Peyer's patch (tissue), 4 donors: Measurements from ENCODE around the gene RAB31. TPM values are rescaled to one million over a fixed set of nuclear protein-coding genes. Genes with fewer than 3 reads are reported as not detected.
A peak's percentile ranks its signal among the peaks of the same experiment; 100 is the strongest.

Source experiments
- DNase-seq, 3 donors: peaks; one replicate each; pipeline ENCODE4 v3.0.0-alpha.2; 2017 to 2019
- H3K27ac ChIP-seq, 4 donors: fragments of 200-600 bp; sonication (generic); one replicate each; pipeline ENCODE4 v1.5.1; 2016 to 2019
- H3K27me3 ChIP-seq, 2 donors: fragments of 200-600 bp; sonication (generic); one replicate each; pipeline ENCODE4 v1.5.1; 2019
- H3K36me3 ChIP-seq, 3 donors: fragments of 200-600 bp; sonication (generic); one replicate each; pipeline ENCODE4 v1.5.1; 2016 to 2019
- H3K4me1 ChIP-seq, 4 donors: fragments of 200-600 bp; sonication (generic); one replicate each; pipeline ENCODE4 v1.5.1; 2016 to 2019
- H3K4me3 ChIP-seq, 4 donors: fragments of 200-600 bp; sonication (generic); 1 replicate in 3 of 4; 2 replicates in 1 of 4; pipeline ENCODE4 v1.5.1; 2016 to 2019; ENCODE audit warnings: mild to moderate bottlenecking in 1 of 4
- H3K9me3 ChIP-seq, 4 donors: fragments of 200-600 bp; sonication (generic); one replicate each; pipeline ENCODE4 v1.5.1; 2016 to 2019; ENCODE audit warnings: mild to moderate bottlenecking in 1 of 4
- POLR2A ChIP-seq, 2 donors: fragments of 450-650 bp; IDR thresholded peaks; one replicate each; pipeline ENCODE4 v1.5.1; 2017; ENCODE audit warnings: antibody characterized with exemption in 2 of 2, mild to moderate bottlenecking in 2 of 2, moderate library complexity in 2 of 2
- total RNA-seq, 4 donors: library from RNA; depleted of rRNA; stranded (reverse); fragments of >200 nt; gene quantifications; one replicate each; pipeline ENCODE4 v1.1.0, GENCODE V29; 2016
- TF ChIP-seq, protein P1 (sequence below), 6 experiments: fragments of 450-650 bp in 4 of 6; fragments of 200-600 bp in 2 of 6; sonication (generic) in 1 of 6; IDR thresholded peaks; one replicate each; pipeline ENCODE4 v1.5.1; 2017 to 2019; ENCODE audit warnings: antibody characterized with exemption in 6 of 6, mild to moderate bottlenecking in 3 of 6, moderate library complexity in 1 of 6

The RAB31 gene
- total RNA-seq, 4 donors from 2014 or later: 6.2 to 66.8 (median 17.7) TPM

DNA sequence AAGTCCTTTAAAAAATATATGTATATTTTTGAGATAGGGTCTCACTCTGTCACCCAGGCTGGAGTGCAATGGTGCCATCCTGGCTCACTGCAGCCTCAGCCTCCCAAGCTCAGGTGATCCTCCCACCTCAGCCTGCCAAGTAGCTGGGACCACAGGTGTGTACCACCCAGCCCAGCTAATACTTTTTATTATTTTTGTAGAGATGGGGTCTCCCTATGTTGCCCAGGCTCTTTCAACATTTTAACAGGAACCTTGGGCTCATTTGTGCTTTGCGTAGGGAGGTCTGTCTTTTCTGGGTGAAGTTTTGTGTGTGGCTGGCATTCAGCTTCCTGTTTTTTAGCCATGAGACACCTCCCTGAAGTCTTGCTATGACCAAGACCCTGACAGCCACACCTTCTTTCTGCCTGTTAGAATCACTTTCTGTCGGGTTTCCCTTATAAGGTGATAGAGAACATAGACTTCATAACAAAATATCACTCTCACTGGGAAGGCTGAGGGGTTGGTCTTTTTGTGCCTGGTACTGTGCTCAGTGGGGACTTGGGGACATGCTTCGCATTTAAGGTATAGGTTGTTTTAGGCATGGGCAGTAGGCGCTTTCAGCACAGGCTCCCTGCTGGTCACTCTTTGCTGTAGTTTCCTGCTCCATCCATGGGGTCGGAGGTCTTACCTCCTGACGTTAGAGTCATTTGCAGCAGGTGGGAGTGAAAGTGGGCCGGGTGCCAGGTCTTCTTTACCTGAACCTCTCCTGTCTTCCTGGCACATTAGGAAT is 3.4 kb downstream of the RAB31 start:
- H3K4me3 ChIP-seq: no peak overlapping the region
- TF ChIP-seq POLR2A (IDR thresholded peaks at IDR 0.05): no peak
- TF ChIP-seq, protein P1, sequence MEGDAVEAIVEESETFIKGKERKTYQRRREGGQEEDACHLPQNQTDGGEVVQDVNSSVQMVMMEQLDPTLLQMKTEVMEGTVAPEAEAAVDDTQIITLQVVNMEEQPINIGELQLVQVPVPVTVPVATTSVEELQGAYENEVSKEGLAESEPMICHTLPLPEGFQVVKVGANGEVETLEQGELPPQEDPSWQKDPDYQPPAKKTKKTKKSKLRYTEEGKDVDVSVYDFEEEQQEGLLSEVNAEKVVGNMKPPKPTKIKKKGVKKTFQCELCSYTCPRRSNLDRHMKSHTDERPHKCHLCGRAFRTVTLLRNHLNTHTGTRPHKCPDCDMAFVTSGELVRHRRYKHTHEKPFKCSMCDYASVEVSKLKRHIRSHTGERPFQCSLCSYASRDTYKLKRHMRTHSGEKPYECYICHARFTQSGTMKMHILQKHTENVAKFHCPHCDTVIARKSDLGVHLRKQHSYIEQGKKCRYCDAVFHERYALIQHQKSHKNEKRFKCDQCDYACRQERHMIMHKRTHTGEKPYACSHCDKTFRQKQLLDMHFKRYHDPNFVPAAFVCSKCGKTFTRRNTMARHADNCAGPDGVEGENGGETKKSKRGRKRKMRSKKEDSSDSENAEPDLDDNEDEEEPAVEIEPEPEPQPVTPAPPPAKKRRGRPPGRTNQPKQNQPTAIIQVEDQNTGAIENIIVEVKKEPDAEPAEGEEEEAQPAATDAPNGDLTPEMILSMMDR (IDR thresholded peaks at IDR 0.05): no peak
- peak in 2 of 3 donors; percentile 49 to 56 for DNase-seq

DNA sequence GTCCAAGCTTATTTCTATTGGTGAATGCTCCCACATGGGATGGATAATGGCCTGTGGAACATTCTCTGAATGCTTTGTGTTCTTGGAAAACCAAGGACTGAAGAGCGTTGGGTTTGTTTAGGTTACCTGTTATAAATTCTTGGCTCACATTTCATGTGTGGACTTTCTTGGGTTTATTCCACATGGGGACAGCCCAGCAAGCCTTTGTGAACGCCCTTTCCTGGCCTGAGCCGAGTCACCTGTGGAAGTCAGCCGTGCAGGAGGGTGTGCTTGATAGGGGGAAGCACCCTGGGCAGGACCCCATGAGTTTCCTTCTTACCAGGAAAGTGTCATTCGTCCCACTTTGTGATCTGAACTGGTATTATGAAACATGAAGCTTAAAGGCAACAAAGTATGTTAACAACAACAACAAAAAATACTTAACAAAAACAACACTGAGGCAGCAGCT is 4.1 kb downstream of the RAB31 start:
- DNase-seq: peak in 1 of 3 donors; percentile 45
- no peak for TF ChIP-seq POLR2A (IDR thresholded peaks at IDR 0.05)
- TF ChIP-seq, protein P1 (IDR thresholded peaks at IDR 0.05): no peak
- Histone ChIP-seq H3K4me3 (no peak overlapping the region), H3K9me3 (no peaks in the 10 kb centered on the region), H3K27ac (peak overlapping the region in 2 of 4 donors; percentile 30 to 88), H3K27me3 (peaks cover 0 to 11% of the 10 kb centered on the region in 2 donors), H3K4me1 (peaks cover 0 to 10% (median 4%) of the 10 kb centered on the region in 4 donors), H3K36me3 (no peaks in the 10 kb centered on the region)

More for the DNA sequence above, 3.4 kb downstream of the RAB31 start:
- Histone ChIP-seq H3K36me3 (no peaks in the 10 kb centered on the region), H3K27me3 (peaks cover 0 to 11% of the 10 kb centered on the region in 2 donors), H3K4me1 (peaks cover 0 to 10% (median 4%) of the 10 kb centered on the region in 4 donors), H3K9me3 (no peaks in the 10 kb centered on the region), H3K27ac (peak overlapping the region in 2 of 4 donors; percentile 88 to 91)

DNA sequence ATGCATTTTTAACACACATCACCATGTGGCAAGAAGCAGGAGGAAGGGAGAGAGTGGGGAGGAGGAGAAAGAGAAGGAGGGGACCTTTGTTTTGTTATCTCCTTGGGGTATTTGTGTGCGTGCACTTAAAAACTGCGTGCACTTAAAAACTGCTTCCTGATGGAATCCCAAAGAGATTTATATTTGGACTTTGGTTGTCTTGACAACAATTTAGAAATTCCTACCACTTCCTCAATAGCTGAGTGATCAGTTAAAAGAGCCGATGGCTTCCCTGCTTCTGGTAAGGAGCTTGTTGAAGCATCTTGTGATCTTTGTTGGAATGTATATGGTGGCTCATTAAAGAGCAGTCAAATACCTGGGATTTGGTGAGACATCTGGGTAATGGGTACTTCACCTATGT is 4.5 kb downstream of the RAB31 start:
- H3K4me1 ChIP-seq: peaks cover 0 to 10% (median 4%) of the 10 kb centered on the region in 4 donors
- H3K4me3 ChIP-seq: no peak overlapping the region
- no peaks in the 10 kb centered on the region for H3K9me3 ChIP-seq
- DNase-seq: no peak
- H3K36me3 ChIP-seq: no peaks in the 10 kb centered on the region
- peaks cover 0 to 11% of the 10 kb centered on the region in 2 donors for H3K27me3 ChIP-seq
- no peak for TF ChIP-seq POLR2A (IDR thresholded peaks at IDR 0.05)
- TF ChIP-seq, protein P1 (IDR thresholded peaks at IDR 0.05): no peak
- no peak overlapping the region for H3K27ac ChIP-seq

DNA sequence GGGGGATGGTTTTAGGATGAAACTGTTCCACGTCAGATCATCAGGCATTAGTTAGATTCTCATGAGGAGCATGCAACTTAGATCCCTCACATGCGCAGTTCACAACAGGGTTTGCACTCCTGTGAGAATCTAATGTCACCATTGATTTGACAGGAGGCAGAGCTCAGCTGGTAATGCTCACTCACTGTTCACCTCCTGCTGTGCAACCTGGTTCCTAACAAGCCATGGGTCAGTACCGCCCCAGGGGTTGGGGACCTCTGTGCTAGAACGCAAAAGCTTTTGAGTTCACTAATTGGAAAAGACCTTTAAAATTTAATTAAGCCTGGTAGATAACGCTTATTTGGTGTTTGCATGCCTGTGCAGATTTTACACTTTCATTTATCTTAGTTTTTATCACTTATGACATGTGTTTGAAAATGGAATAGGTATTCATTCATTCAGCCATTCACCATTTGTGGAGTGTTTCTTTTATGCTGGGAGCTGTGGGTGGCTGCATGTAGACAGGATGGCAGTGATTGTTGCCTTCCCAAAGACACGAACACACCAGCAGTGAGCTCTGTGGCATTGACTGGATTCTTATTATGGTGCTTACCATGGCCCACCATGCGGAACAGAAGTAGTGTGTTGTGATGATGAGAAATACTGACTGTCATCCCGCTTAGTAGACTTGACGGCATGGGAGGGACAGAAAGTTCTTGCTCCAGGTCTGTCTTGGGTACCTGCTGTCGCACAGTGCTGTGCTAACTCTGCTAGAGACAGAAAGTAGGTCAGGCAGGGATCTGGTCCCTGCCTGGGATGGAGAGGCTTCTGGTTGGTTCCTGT is 6.4 kb downstream of the RAB31 start:
- Histone ChIP-seq H3K36me3 (no peaks in the 10 kb centered on the region), H3K9me3 (no peaks in the 10 kb centered on the region), H3K4me1 (peaks cover 0 to 5% (median 0%) of the 10 kb centered on the region in 4 donors), H3K27me3 (peaks cover 0 to 4% of the 10 kb centered on the region in 2 donors), H3K27ac (no peak overlapping the region), H3K4me3 (no peak overlapping the region)
- DNase-seq: peak in 1 of 3 donors; percentile 31
- TF ChIP-seq, protein P1 (IDR thresholded peaks at IDR 0.05): no peak
- no peak for TF ChIP-seq POLR2A (IDR thresholded peaks at IDR 0.05)

DNA sequence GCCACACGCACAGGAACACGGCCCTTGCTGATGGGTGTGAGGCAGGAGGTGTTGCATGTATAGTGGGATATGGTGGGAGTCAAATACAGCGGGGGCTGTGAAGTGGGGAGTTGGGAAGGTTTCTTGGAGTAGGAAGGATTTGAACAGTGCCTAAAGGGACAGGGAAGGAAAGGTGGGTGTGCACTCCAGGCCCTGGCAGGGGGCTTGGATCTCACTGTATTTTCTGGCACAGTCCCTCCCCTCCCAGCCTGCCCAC is 6.9 kb downstream of the RAB31 start:
- Histone ChIP-seq H3K27ac (no peak overlapping the region), H3K4me3 (no peak overlapping the region), H3K9me3 (no peaks in the 10 kb centered on the region), H3K27me3 (no peaks in the 10 kb centered on the region), H3K4me1 (no peaks in the 10 kb centered on the region), H3K36me3 (no peaks in the 10 kb centered on the region)
- TF ChIP-seq, protein P1 (IDR thresholded peaks at IDR 0.05): no peak
- TF ChIP-seq POLR2A (IDR thresholded peaks at IDR 0.05): no peak
- no peak for DNase-seq
